ENCODE measurements around the gene NCDN. TPM values are rescaled to one million over a fixed set of nuclear protein-coding genes. Genes with fewer than 3 reads are reported as not detected.

Gene NCDN
- total RNA-seq, 2 donors from 2014 or later, result 9.7 to 18.0 TPM

- TF ChIP-seq CTCF (IDR thresholded peaks at IDR 0.05), result no peak
- DNase-seq, result no peak
- Histone ChIP-seq H3K4me3 (no peak overlapping the region), H3K27me3 (no peaks in the 10 kb centered on the region), H3K9me3 (no peaks in the 10 kb centered on the region), H3K36me3 (no peaks in the 10 kb centered on the region), H3K27ac (no peak overlapping the region), H3K4me1 (no peaks in the 10 kb centered on the region), H3K9ac (ENCODE audit: low read depth in 2 of 2, low read length in 2 of 2) (no peak overlapping the region)
- intact Hi-C loops (cut with DNase I), result no loop called here
Observed at GRCh38 chr1:35518183-35518582, 39.4 kb upstream of the NCDN start.

- Histone ChIP-seq H3K27ac (no peak overlapping the region), H3K27me3 (no peaks in the 10 kb centered on the region), H3K9ac (ENCODE audit: low read depth in 2 of 2, low read length in 2 of 2) (no peak overlapping the region), H3K36me3 (no peaks in the 10 kb centered on the region), H3K9me3 (no peaks in the 10 kb centered on the region), H3K4me3 (no peak overlapping the region), H3K4me1 (no peaks in the 10 kb centered on the region)
- intact Hi-C loops (cut with DNase I), result no loop called here
- no peak for TF ChIP-seq CTCF (IDR thresholded peaks at IDR 0.05)
- no peak for DNase-seq
Observed at GRCh38 chr1:35519432-35519831, 38.2 kb upstream of the NCDN start.

- intact Hi-C loops (cut with DNase I), result no loop called here
- DNase-seq, result no peak
- Histone ChIP-seq H3K9me3 (no peaks in the 10 kb centered on the region), H3K36me3 (no peaks in the 10 kb centered on the region), H3K4me1 (no peaks in the 10 kb centered on the region), H3K4me3 (no peak overlapping the region), H3K27me3 (no peaks in the 10 kb centered on the region), H3K27ac (no peak overlapping the region), H3K9ac (ENCODE audit: low read depth in 2 of 2, low read length in 2 of 2) (no peak overlapping the region)
- no peak for TF ChIP-seq CTCF (IDR thresholded peaks at IDR 0.05)
Observed at GRCh38 chr1:35524106-35524505, 33.5 kb upstream of the NCDN start.

GRCh38 chr1:35530168-35530567 lies 27.4 kb upstream of the NCDN start:
- Histone ChIP-seq H3K4me1 (no peaks in the 10 kb centered on the region), H3K9me3 (no peaks in the 10 kb centered on the region), H3K9ac (ENCODE audit: low read depth in 2 of 2, low read length in 2 of 2) (no peak overlapping the region), H3K27ac (no peak overlapping the region), H3K27me3 (no peaks in the 10 kb centered on the region), H3K4me3 (no peak overlapping the region), H3K36me3 (no peaks in the 10 kb centered on the region)
- no peak for DNase-seq
- intact Hi-C loops (cut with DNase I), result no loop called here
- no peak for TF ChIP-seq CTCF (IDR thresholded peaks at IDR 0.05)

GRCh38 chr1:35530946-35531345 lies 26.7 kb upstream of the NCDN start:
- no peak for TF ChIP-seq CTCF (IDR thresholded peaks at IDR 0.05)
- Histone ChIP-seq H3K9ac (ENCODE audit: low read depth in 2 of 2, low read length in 2 of 2) (no peak overlapping the region), H3K9me3 (no peaks in the 10 kb centered on the region), H3K4me3 (no peak overlapping the region), H3K4me1 (no peaks in the 10 kb centered on the region), H3K27me3 (no peaks in the 10 kb centered on the region), H3K36me3 (no peaks in the 10 kb centered on the region), H3K27ac (no peak overlapping the region)
- no peak for DNase-seq
- intact Hi-C loops (cut with DNase I), result no loop called here

GRCh38 chr1:35531368-35531767 lies 26.2 kb upstream of the NCDN start:
- no peaks in the 10 kb centered on the region for H3K36me3 ChIP-seq
- intact Hi-C loops (cut with DNase I), result no loop called here
- no peaks in the 10 kb centered on the region for H3K9me3 ChIP-seq
- no peak for DNase-seq
- no peak overlapping the region for H3K4me3 ChIP-seq
- no peak for TF ChIP-seq CTCF (IDR thresholded peaks at IDR 0.05)
- H3K9ac ChIP-seq (ENCODE audit: low read depth in 2 of 2, low read length in 2 of 2), result no peak overlapping the region
- no peaks in the 10 kb centered on the region for H3K27me3 ChIP-seq
- H3K27ac ChIP-seq, result no peak overlapping the region
- no peaks in the 10 kb centered on the region for H3K4me1 ChIP-seq
